H9 (cell line): Measurements from ENCODE around the gene TMPRSS6. TPM values are rescaled to one million over a fixed set of nuclear protein-coding genes. Genes with fewer than 3 reads are reported as not detected.

Experiments
- DNase-seq: peaks from one replicate; pipeline ENCODE4 v3.0.0-alpha.2; 2017
- H2AFZ ChIP-seq: one replicate; pipeline ENCODE4 v1.6.1; 2013; ENCODE audit warnings: mild to moderate bottlenecking, low read length, control low read depth, moderate library complexity
- H2AK5ac ChIP-seq: 2 replicates; pipeline ENCODE4 v1.6.1; 2013; ENCODE audit warnings: low read length, control low read depth, mixed read lengths; ENCODE audit not compliant: insufficient read length
- H2BK120ac ChIP-seq: one replicate; pipeline ENCODE4 v1.6.1; 2013; ENCODE audit warnings: low read depth, mild to moderate bottlenecking, low read length, control low read depth, inconsistent platforms; ENCODE audit not compliant: poor library complexity, severe bottlenecking
- H2BK12ac ChIP-seq: 2 replicates; pipeline ENCODE4 v1.6.1; 2013; ENCODE audit warnings: low read length, control low read depth, mixed read lengths, low read depth; ENCODE audit not compliant: insufficient read length
- H2BK15ac ChIP-seq: 2 replicates; pipeline ENCODE4 v1.6.1; 2013; ENCODE audit warnings: low read depth, low read length, control low read depth
- H2BK20ac ChIP-seq: one replicate; pipeline ENCODE4 v1.6.1; 2013; ENCODE audit warnings: low read depth, mild to moderate bottlenecking, low read length, control low read depth, inconsistent platforms; ENCODE audit not compliant: poor library complexity, severe bottlenecking
- H2BK5ac ChIP-seq: 2 replicates; pipeline ENCODE4 v1.6.1; 2013; ENCODE audit warnings: low read length, control low read depth, mixed read lengths; ENCODE audit not compliant: insufficient read length
- H3K14ac ChIP-seq: 2 replicates; pipeline ENCODE4 v1.6.1; 2013; ENCODE audit warnings: low read length, control low read depth; ENCODE audit not compliant: insufficient read depth
- H3K18ac ChIP-seq: 2 replicates; pipeline ENCODE4 v1.6.1; 2013; ENCODE audit warnings: low read depth, mild to moderate bottlenecking, mixed read lengths, low read length, control low read depth; ENCODE audit not compliant: insufficient read length
- H3K23ac ChIP-seq: 2 replicates; pipeline ENCODE4 v1.6.1; 2013; ENCODE audit warnings: low read length, control low read depth, mixed read lengths, low read depth; ENCODE audit not compliant: insufficient read length
- H3K23me2 ChIP-seq: 2 replicates; pipeline ENCODE4 v1.6.1; 2013; ENCODE audit warnings: low read depth, mild to moderate bottlenecking, mixed read lengths, low read length, control low read depth; ENCODE audit not compliant: insufficient read length, poor library complexity, severe bottlenecking
- H3K27ac ChIP-seq: 2 replicates; pipeline ENCODE4 v1.5.1; 2013; ENCODE audit warnings: low read length, control low read depth, mixed read lengths, low read depth; ENCODE audit not compliant: insufficient read length
- H3K27me3 ChIP-seq: 2 replicates; pipeline ENCODE4 v1.6.1; 2013; ENCODE audit warnings: low read length, control low read depth, inconsistent platforms; ENCODE audit not compliant: insufficient read depth
- H3K4ac ChIP-seq: 2 replicates; pipeline ENCODE4 v1.6.1; 2013; ENCODE audit warnings: low read depth, mild to moderate bottlenecking, control low read depth, inconsistent platforms, low read length, moderate library complexity
- H3K4me1 ChIP-seq: 2 replicates; pipeline ENCODE4 v1.6.1; 2013; ENCODE audit warnings: low read length, control low read depth, inconsistent platforms; ENCODE audit not compliant: insufficient read depth
- H3K4me2 ChIP-seq: 2 replicates; pipeline ENCODE4 v1.6.1; 2013; ENCODE audit warnings: low read length, control low read depth, mixed read lengths; ENCODE audit not compliant: insufficient read length, insufficient read depth
- H3K56ac ChIP-seq: 2 replicates; pipeline ENCODE4 v1.6.1; 2013; ENCODE audit warnings: low read depth, mild to moderate bottlenecking, mixed read lengths, low read length, control low read depth; ENCODE audit not compliant: insufficient read length
- H3K79me1 ChIP-seq: 2 replicates; pipeline ENCODE4 v1.6.1; 2013; ENCODE audit warnings: low read depth, mild to moderate bottlenecking, moderate library complexity, low read length, control low read depth, inconsistent platforms; ENCODE audit not compliant: insufficient read depth, poor library complexity, severe bottlenecking
- H3K79me2 ChIP-seq: 2 replicates; pipeline ENCODE4 v1.6.1; 2013; ENCODE audit warnings: low read length, control low read depth, inconsistent platforms; ENCODE audit not compliant: insufficient read depth
- H3K9ac ChIP-seq: 2 replicates; pipeline ENCODE4 v1.6.1; 2013; ENCODE audit warnings: low read length, control low read depth, mixed read lengths; ENCODE audit not compliant: insufficient read length; ENCODE audit errors: extremely low read depth
- H3K9me3 ChIP-seq: one replicate; pipeline ENCODE4 v1.6.1; 2013; ENCODE audit warnings: low read depth, low read length, inconsistent platforms; ENCODE audit not compliant: control insufficient read depth
- H3T11ph ChIP-seq: one replicate; pipeline ENCODE4 v1.6.1; 2013; ENCODE audit warnings: mild to moderate bottlenecking, low read length, control low read depth, inconsistent platforms
- H4K20me1 ChIP-seq: one replicate; pipeline ENCODE4 v1.6.1; 2013; ENCODE audit not compliant: control insufficient read depth, insufficient read length, insufficient read depth
- H4K5ac ChIP-seq: 2 replicates; pipeline ENCODE4 v1.6.1; 2013; ENCODE audit warnings: low read depth, mild to moderate bottlenecking, mixed read lengths, low read length, control low read depth; ENCODE audit not compliant: insufficient read length
- H4K8ac ChIP-seq: replicated peaks from 2 replicates; pipeline ENCODE4 v1.6.1; 2013; ENCODE audit warnings: low read length, control low read depth, mixed read lengths, low read depth; ENCODE audit not compliant: insufficient read length
- H4K91ac ChIP-seq: 2 replicates; pipeline ENCODE4 v1.6.1; 2013; ENCODE audit warnings: low read depth, mild to moderate bottlenecking, moderate library complexity, mixed read lengths, low read length, control low read depth; ENCODE audit not compliant: insufficient read length
- H3K27ac Mint-ChIP-seq, 3 experiments: 2 replicates in 2 of 3; 3 replicates in 1 of 3; pipeline ENCODE4 v1.8.0; 2020 to 2021; ENCODE audit warnings: mixed read lengths in 3 of 3, mild to moderate bottlenecking in 1 of 3, moderate library complexity in 1 of 3
- H3K27me3 Mint-ChIP-seq: 2 replicates; pipeline ENCODE4 v1.8.0; 2021; ENCODE audit warnings: low read depth, mild to moderate bottlenecking, moderate library complexity, mixed read lengths
- H3K36me3 Mint-ChIP-seq, 3 experiments: 2 replicates in 2 of 3; 3 replicates in 1 of 3; pipeline ENCODE4 v1.8.0; 2020 to 2021; ENCODE audit warnings: low read depth in 3 of 3, mixed read lengths in 3 of 3; ENCODE audit not compliant: insufficient read depth in 1 of 3
- H3K4me1 Mint-ChIP-seq, 2 experiments: 2 replicates each; pipeline ENCODE4 v1.8.0; 2020; ENCODE audit warnings: mixed read lengths in 2 of 2
- H3K4me3 Mint-ChIP-seq, 2 experiments: 2 replicates in 1 of 2; 3 replicates in 1 of 2; pipeline ENCODE4 v1.8.0; 2020 to 2021; ENCODE audit warnings: mild to moderate bottlenecking in 2 of 2, mixed read lengths in 2 of 2, moderate library complexity in 1 of 2
- H3K9me3 Mint-ChIP-seq, 2 experiments: 2 replicates in 1 of 2; 3 replicates in 1 of 2; pipeline ENCODE4 v1.8.0; 2020; ENCODE audit warnings: mild to moderate bottlenecking in 2 of 2, mixed read lengths in 2 of 2, moderate library complexity in 1 of 2
- WGBS: extraction: QIAGEN DNeasy Blood & Tissue Kit; methylation state at CpG from one replicate; pipeline ENCODE4 v1.1.7; 2013; ENCODE audit warnings: missing lambda C conversion rate, low lambda C conversion rate, mixed read lengths; ENCODE audit not compliant: insufficient read length; ENCODE audit errors: extremely low coverage; 5-methylcytosine and 5-hydroxymethylcytosine counted together
- total RNA-seq: library from RNA; stranded (reverse); gene quantifications from 2 replicates; pipeline ENCODE4 v1.2.1, GENCODE V29; 2021
- TF ChIP-seq, protein P1 (sequence below): fragments of 200-600 bp; sonication (generic); conservative IDR thresholded peaks from 3 replicates; pipeline ENCODE4 v1.8.0; 2021; ENCODE audit warnings: antibody characterized with exemption, mild to moderate bottlenecking

Gene TMPRSS6
- total RNA-seq, 1 experiment from 2014 or later: not detected

DNA sequence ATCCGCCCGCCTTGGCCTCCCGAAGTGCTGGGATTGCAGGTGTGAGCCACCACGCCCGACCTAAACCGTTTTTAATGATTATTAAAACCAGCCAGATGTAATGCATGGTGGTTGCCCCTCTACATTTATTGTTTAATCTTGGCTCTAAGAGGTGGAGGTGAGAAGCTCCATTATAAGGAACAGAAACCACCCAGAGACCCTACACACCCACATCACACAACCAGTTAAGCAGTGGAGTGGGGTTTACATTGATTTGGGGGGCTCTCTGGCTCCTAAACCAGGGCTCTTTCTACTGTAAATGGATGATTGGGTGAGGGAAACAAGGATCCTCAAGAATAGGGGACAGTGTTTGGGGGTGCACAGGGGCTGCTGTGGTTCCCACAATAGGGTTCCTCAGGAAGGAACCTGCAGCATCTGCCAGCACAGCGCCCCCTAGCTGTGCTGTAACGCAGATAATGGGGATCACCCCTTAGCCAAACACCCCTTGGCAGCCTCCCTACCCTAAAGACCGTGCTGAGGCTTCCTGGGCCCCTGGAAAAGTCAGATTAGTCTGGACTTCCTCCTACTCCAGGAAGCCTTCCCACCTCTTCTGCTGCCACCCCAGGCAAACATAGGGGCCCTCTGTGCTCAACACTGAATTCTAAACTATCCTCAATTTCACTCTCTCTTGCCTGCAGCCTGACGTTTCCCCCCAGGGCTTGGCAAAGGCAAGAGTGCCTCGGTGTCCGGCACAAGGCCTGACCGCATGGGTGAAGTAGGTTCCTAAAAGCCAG is 87.6 kb downstream of the TMPRSS6 start:
- H3K4me1 Mint-ChIP-seq: peaks cover 22 to 35% of the 10 kb centered on the region in 2 experiments
- Histone ChIP-seq H3K4me1 (no peaks in the 10 kb centered on the region; the same call in 1 of the 2 replicates), H3K9me3 (no peaks in the 10 kb centered on the region), H3K23ac (no peak overlapping the region), H3K27me3 (no peaks in the 10 kb centered on the region), H3K79me1 (no peaks in the 10 kb centered on the region), H2AK5ac (no peak overlapping the region), H2BK20ac (no peak overlapping the region), H3K4me2 (no peak overlapping the region), H3T11ph (no peak overlapping the region), H2BK12ac (no peak overlapping the region), H2BK120ac (no peak overlapping the region), H2BK15ac (no peak overlapping the region), H3K18ac (no peak overlapping the region), H3K56ac (no peak overlapping the region), H4K91ac (no peak overlapping the region), H4K20me1 (peaks cover 2% of the 10 kb centered on the region), H3K9ac (no peak overlapping the region), H4K8ac (no peak overlapping the region), H3K79me2 (peaks cover 2% of the 10 kb centered on the region; the same call in 1 of the 2 replicates), H3K23me2 (peaks cover 3% of the 10 kb centered on the region), H2AFZ (no peak overlapping the region), H4K5ac (no peak overlapping the region), H2BK5ac (no peak overlapping the region), H3K14ac (no peak overlapping the region), H3K4ac (no peak overlapping the region), H3K27ac (no peak overlapping the region)
- no peak overlapping the region for H3K27ac Mint-ChIP-seq
- H3K27me3 Mint-ChIP-seq: no peaks in the 10 kb centered on the region
- peaks cover 14 to 36% (median 26%) of the 10 kb centered on the region in 3 experiments; a peak in 6 of 7 replicates for H3K36me3 Mint-ChIP-seq
- H3K9me3 Mint-ChIP-seq: no peaks in the 10 kb centered on the region
- no peak for DNase-seq
- no CpG with 5 or more reads among the region's 13 CpGs for WGBS
- TF ChIP-seq, protein P1, sequence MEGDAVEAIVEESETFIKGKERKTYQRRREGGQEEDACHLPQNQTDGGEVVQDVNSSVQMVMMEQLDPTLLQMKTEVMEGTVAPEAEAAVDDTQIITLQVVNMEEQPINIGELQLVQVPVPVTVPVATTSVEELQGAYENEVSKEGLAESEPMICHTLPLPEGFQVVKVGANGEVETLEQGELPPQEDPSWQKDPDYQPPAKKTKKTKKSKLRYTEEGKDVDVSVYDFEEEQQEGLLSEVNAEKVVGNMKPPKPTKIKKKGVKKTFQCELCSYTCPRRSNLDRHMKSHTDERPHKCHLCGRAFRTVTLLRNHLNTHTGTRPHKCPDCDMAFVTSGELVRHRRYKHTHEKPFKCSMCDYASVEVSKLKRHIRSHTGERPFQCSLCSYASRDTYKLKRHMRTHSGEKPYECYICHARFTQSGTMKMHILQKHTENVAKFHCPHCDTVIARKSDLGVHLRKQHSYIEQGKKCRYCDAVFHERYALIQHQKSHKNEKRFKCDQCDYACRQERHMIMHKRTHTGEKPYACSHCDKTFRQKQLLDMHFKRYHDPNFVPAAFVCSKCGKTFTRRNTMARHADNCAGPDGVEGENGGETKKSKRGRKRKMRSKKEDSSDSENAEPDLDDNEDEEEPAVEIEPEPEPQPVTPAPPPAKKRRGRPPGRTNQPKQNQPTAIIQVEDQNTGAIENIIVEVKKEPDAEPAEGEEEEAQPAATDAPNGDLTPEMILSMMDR: peak; percentile 87
- H3K4me3 Mint-ChIP-seq: peak overlapping the region; percentile 26 to 67; a peak in 4 of 5 replicates
